ENCODE results near the gene IL17RC. TPM values are rescaled to one million over a fixed set of nuclear protein-coding genes. Genes with fewer than 3 reads are reported as not detected.

The IL17RC gene
- total RNA-seq, 1 experiment from 2014 or later, result 6.8 TPM

DNA sequence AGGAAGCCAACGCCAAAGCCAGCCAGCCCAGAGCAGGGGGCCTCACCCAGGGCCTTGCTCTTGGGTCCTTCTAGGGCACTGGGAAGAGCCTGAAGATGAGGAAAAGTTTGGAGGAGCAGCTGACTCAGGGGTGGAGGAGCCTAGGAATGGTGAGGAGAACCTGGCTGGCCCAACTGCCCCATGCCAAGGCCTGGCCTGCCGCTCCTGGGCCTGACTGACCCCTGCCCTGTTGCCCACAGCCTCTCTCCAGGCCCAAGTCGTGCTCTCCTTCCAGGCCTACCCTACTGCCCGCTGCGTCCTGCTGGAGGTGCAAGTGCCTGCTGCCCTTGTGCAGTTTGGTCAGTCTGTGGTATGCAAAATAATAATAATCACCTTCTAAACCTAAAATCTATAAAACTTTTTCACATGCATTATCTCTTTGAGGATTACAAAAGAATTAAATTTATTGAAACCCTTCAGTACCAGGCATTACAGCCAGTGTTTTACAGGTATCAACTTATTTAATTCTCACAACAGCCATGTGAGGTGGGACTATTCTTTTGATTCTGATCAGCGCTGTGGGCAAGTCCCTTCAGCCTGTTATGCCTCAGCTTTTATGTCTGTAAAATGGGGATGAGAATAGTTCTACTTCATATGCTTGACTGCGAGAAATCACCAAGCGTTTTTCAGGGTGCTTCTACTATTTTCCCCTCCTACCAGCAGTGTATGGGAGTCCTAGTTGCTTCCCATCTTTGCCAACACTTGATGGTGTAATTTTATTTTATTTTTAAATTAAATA lies 1.6 kb downstream of the IL17RC start:
- H3K79me2 ChIP-seq (ENCODE audit: insufficient read depth, low read length), result no peaks in the 10 kb centered on the region
- no peak overlapping the region for H2BK12ac ChIP-seq (ENCODE audit: insufficient read length, low read depth, low read length)
- no peak overlapping the region for H3K27ac ChIP-seq (ENCODE audit: insufficient read length, low read depth, low read length)
- H3K4me1 Mint-ChIP-seq, result peaks cover 15 to 27% of the 10 kb centered on the region in 2 experiments
- H3K23me2 ChIP-seq (ENCODE audit: insufficient read length, low read depth, low read length, poor library complexity, severe bottlenecking), result peaks cover 15% of the 10 kb centered on the region
- H3K14ac ChIP-seq (ENCODE audit: insufficient read depth, low read length), result no peak overlapping the region
- H2BK5ac ChIP-seq (ENCODE audit: insufficient read length, low read length), result no peak overlapping the region
- no peak overlapping the region for H3K4ac ChIP-seq (ENCODE audit: low read depth, low read length)
- WGBS (ENCODE audit: extremely low coverage, insufficient read length, low lambda C conversion rate), result no CpG with 5 or more reads among the region's 8 CpGs
- H4K20me1 ChIP-seq (ENCODE audit: control insufficient read depth, insufficient read depth, insufficient read length), result no peaks in the 10 kb centered on the region
- H2AK5ac ChIP-seq (ENCODE audit: insufficient read length, low read length), result no peak overlapping the region
- no peaks in the 10 kb centered on the region for H3K36me3 Mint-ChIP-seq (ENCODE audit: insufficient read depth in 1 of 3, low read depth in 3 of 3)
- H3K27ac Mint-ChIP-seq, result no peak overlapping the region
- H3K79me1 ChIP-seq (ENCODE audit: insufficient read depth, low read depth, low read length, poor library complexity, severe bottlenecking), result no peaks in the 10 kb centered on the region
- no peaks in the 10 kb centered on the region for H3K9me3 ChIP-seq (ENCODE audit: control insufficient read depth, low read depth, low read length)
- no peak overlapping the region for H3K9ac ChIP-seq (ENCODE audit: extremely low read depth, insufficient read length, low read length)
- peaks cover 4% of the 10 kb centered on the region; the same call in 1 of the 2 replicates for H3K4me1 ChIP-seq (ENCODE audit: insufficient read depth, low read length)
- no peak overlapping the region for H3K4me2 ChIP-seq (ENCODE audit: insufficient read depth, insufficient read length, low read length)
- no peak overlapping the region for H2AFZ ChIP-seq (ENCODE audit: low read length)
- no peak overlapping the region for H3T11ph ChIP-seq (ENCODE audit: low read length)
- no peak overlapping the region for H2BK15ac ChIP-seq (ENCODE audit: low read depth, low read length)
- H3K23ac ChIP-seq (ENCODE audit: insufficient read length, low read depth, low read length), result no peak overlapping the region
- H3K4me3 Mint-ChIP-seq, result no peak overlapping the region
- no peaks in the 10 kb centered on the region for H3K9me3 Mint-ChIP-seq
- no peak overlapping the region for H4K8ac ChIP-seq (replicated peaks; ENCODE audit: insufficient read length, low read depth, low read length)
- H2BK120ac ChIP-seq (ENCODE audit: low read depth, low read length, poor library complexity, severe bottlenecking), result no peak overlapping the region
- H2BK20ac ChIP-seq (ENCODE audit: low read depth, low read length, poor library complexity, severe bottlenecking), result no peak overlapping the region
- no peak overlapping the region for H3K18ac ChIP-seq (ENCODE audit: insufficient read length, low read depth, low read length)
- H4K91ac ChIP-seq (ENCODE audit: insufficient read length, low read depth, low read length), result no peak overlapping the region
- TF ChIP-seq CTCF (conservative IDR thresholded peaks at IDR 0.05), result no peak
- no peak for DNase-seq
- H3K56ac ChIP-seq (ENCODE audit: insufficient read length, low read depth, low read length), result no peak overlapping the region
- no peaks in the 10 kb centered on the region; the same call in 1 of the 2 replicates for H3K27me3 ChIP-seq (ENCODE audit: insufficient read depth, low read length)
- no peak overlapping the region for H4K5ac ChIP-seq (ENCODE audit: insufficient read length, low read depth, low read length)
- peaks cover 15% of the 10 kb centered on the region for H3K27me3 Mint-ChIP-seq (ENCODE audit: low read depth)

Measured in H9 (cell line).